Upper lobe of left lung (tissue), 6 donors: ENCODE data around the gene PRDM4. TPM values are rescaled to one million over a fixed set of nuclear protein-coding genes. Genes with fewer than 3 reads are reported as not detected.

ENCODE experiments used
- ATAC-seq, 2 donors: fragments of 200-7000 bp; cut with Tn5 transposase; one replicate each; pipeline ENCODE4 v1.9.1; 2022; ENCODE audit warnings: mild to moderate bottlenecking in 2 of 2, moderate library complexity in 2 of 2; ENCODE audit not compliant: low FRiP score in 2 of 2
- DNase-seq, 2 donors: peaks; one replicate each; pipeline ENCODE4 v3.0.0-alpha.2; 2019 to 2020
- H3K27ac ChIP-seq, 4 donors: fragments of 200-600 bp; sonication (generic); one replicate each; pipeline ENCODE4 v1.5.1; 2016 to 2019
- H3K27me3 ChIP-seq, 4 donors: fragments of 200-600 bp; sonication (generic); one replicate each; pipeline ENCODE4 v1.5.1; 2017 to 2019
- H3K36me3 ChIP-seq, 4 donors: fragments of 200-600 bp; sonication (generic); one replicate each; pipeline ENCODE4 v1.5.1; 2016 to 2019
- H3K4me1 ChIP-seq, 4 donors: fragments of 200-600 bp; sonication (generic); one replicate each; pipeline ENCODE4 v1.5.1; 2018 to 2019
- H3K4me3 ChIP-seq, 4 donors: fragments of 200-600 bp; sonication (generic); one replicate each; pipeline ENCODE4 v1.5.1; 2017 to 2019; ENCODE audit warnings: mild to moderate bottlenecking in 2 of 4, moderate library complexity in 1 of 4
- H3K9me3 ChIP-seq, 4 donors: fragments of 200-600 bp; sonication (generic); one replicate each; pipeline ENCODE4 v1.5.1; 2018 to 2019
- CTCF ChIP-seq, 6 experiments: fragments of 450-650 bp in 4 of 6; fragments of 200-600 bp in 2 of 6; sonication (generic) in 2 of 6; IDR thresholded peaks; one replicate each; pipeline ENCODE4 v1.5.1; 2016 to 2019; ENCODE audit warnings: antibody characterized with exemption in 6 of 6
- EP300 ChIP-seq, 4 donors: sonication (generic); formaldehyde crosslinking; IDR thresholded peaks; one replicate each; pipeline ENCODE4 v1.5.1; 2017; ENCODE audit warnings: antibody characterized with exemption in 4 of 4, control low read depth in 2 of 4
- POLR2A ChIP-seq, 4 donors: fragments of 450-650 bp; IDR thresholded peaks; one replicate each; pipeline ENCODE4 v1.5.1; 2016 to 2017; ENCODE audit warnings: antibody characterized with exemption in 4 of 4, mild to moderate bottlenecking in 2 of 4
- POLR2AphosphoS5 ChIP-seq, 2 donors: sonication (generic); formaldehyde crosslinking; IDR thresholded peaks; one replicate each; pipeline ENCODE4 v1.5.1; 2017; ENCODE audit warnings: antibody characterized with exemption in 2 of 2
- WGBS, 2 donors: methylation state at CpG; one replicate each; pipeline ENCODE4 v1.1.5; 2017 to 2018; 5-methylcytosine and 5-hydroxymethylcytosine counted together
- total RNA-seq, 6 donors: library from RNA; depleted of rRNA in 4 of 6; stranded (reverse); fragments of >200 nt in 4 of 6; gene quantifications; one replicate each; pipeline versions ENCODE4 v1.1.0 to v1.2.1, GENCODE V29; 2016 to 2021
- donor health status: DM: no; HTN: no; CAD: no; lungs with moderate emphysema.
- donor health status: DM: no; HTN: yes; CAD: no; lungs with severe emphysema.

The PRDM4 gene
- total RNA-seq, 6 donors from 2014 or later, result 23.5 to 40.2 (median 31.1) TPM

GRCh38 chr12:107685360-107686248 lies 75.3 kb downstream of the PRDM4 start, which contains the start of gene PWP1:
TSS of gene PWP1 (plus strand) at chr12:107685799. CDS start at chr12:107685900, 101 bp downstream.
- DNase-seq (peak; percentile 96 to 97), ATAC-seq (peak; percentile 94 to 97)
- H3K4me3 ChIP-seq, result peak within 1 kb of the TSS; percentile 90 to 97 (median 92)
- H3K4me1 ChIP-seq, result peaks cover 18 to 22% (median 19%) of the 10 kb centered on the region in 4 donors
- no peaks in the 10 kb centered on the region for H3K9me3 ChIP-seq
- peak within 1 kb of the TSS; percentile 78 to 90 (median 86) for H3K27ac ChIP-seq
- no peaks in the 10 kb centered on the region for H3K27me3 ChIP-seq
- TF ChIP-seq POLR2AphosphoS5 (IDR thresholded peaks at IDR 0.05) (peak; percentile 91 to 93), EP300 (IDR thresholded peaks at IDR 0.05) (no peak), POLR2A (IDR thresholded peaks at IDR 0.05) (peak in 2 of 4 donors; percentile 80 to 86)
- WGBS, 2 donors, result 0 to 1% methylated on average over 28 to 37 of the region's 51 CpGs
- H3K36me3 ChIP-seq, result peaks cover 8 to 25% (median 21%) of the 10 kb centered on the region in 4 donors

- H3K4me1 ChIP-seq, result peaks cover 18 to 22% (median 19%) of the 10 kb centered on the region in 4 donors
- peak overlapping the region in 3 of 4 donors; percentile 90 to 97 (median 92) for H3K4me3 ChIP-seq
- 6 to 10% methylated on average over 9 of the region's 9 CpGs for WGBS, 2 donors
- TF ChIP-seq POLR2AphosphoS5 (IDR thresholded peaks at IDR 0.05), result no peak
- TF ChIP-seq CTCF (IDR thresholded peaks at IDR 0.05), result no peak
- TF ChIP-seq EP300 (IDR thresholded peaks at IDR 0.05), result no peak
- no peak for TF ChIP-seq POLR2A (IDR thresholded peaks at IDR 0.05)
- ATAC-seq (peak in 1 of 2 donors; percentile 34), DNase-seq (no peak)
- H3K27ac ChIP-seq, result peak overlapping the region; percentile 78 to 90 (median 86)
- H3K9me3 ChIP-seq, result no peaks in the 10 kb centered on the region
- H3K27me3 ChIP-seq, result no peaks in the 10 kb centered on the region
- H3K36me3 ChIP-seq, result peaks cover 2 to 19% (median 15%) of the 10 kb centered on the region in 4 donors
Observed at GRCh38 chr12:107684990-107685359, 76.0 kb downstream of the PRDM4 start.

GRCh38 chr12:107684029-107684795 lies 76.7 kb downstream of the PRDM4 start:
- Histone ChIP-seq H3K27ac (no peak overlapping the region), H3K9me3 (no peaks in the 10 kb centered on the region), H3K4me3 (no peak overlapping the region), H3K27me3 (no peaks in the 10 kb centered on the region), H3K36me3 (peaks cover 0 to 11% (median 7%) of the 10 kb centered on the region in 4 donors), H3K4me1 (peaks cover 18 to 22% (median 19%) of the 10 kb centered on the region in 4 donors)
- TF ChIP-seq POLR2A (IDR thresholded peaks at IDR 0.05) (no peak), CTCF (IDR thresholded peaks at IDR 0.05) (no peak), EP300 (IDR thresholded peaks at IDR 0.05) (no peak), POLR2AphosphoS5 (IDR thresholded peaks at IDR 0.05) (no peak)
- WGBS, 2 donors, result 79 to 83% methylated on average over 3 of the region's 3 CpGs
- ATAC-seq (no peak), DNase-seq (no peak)

Other genes starting within 250 kb of the PRDM4 start
- gene PWP1, start 75.3 kb downstream of the PRDM4 start, total RNA-seq, result 10 to 100 TPM; 23.6 to 87.0 (median 39.3) TPM
- gene ASCL4, start 13.6 kb upstream of the PRDM4 start, total RNA-seq, result not detected